ENCODE results near the gene NTF4. TPM values are rescaled to one million over a fixed set of nuclear protein-coding genes. Genes with fewer than 3 reads are reported as not detected.
A peak's percentile ranks its signal among the peaks of the same experiment; 100 is the strongest.
"Not testable (repeated sequence)": the region's sequence is repeated elsewhere in the genome, so short reads cannot be mapped to it uniquely, and the experiment has no call there.

The NTF4 gene
- total RNA-seq, 1 donor from 2014 or later, result not detected

DNA sequence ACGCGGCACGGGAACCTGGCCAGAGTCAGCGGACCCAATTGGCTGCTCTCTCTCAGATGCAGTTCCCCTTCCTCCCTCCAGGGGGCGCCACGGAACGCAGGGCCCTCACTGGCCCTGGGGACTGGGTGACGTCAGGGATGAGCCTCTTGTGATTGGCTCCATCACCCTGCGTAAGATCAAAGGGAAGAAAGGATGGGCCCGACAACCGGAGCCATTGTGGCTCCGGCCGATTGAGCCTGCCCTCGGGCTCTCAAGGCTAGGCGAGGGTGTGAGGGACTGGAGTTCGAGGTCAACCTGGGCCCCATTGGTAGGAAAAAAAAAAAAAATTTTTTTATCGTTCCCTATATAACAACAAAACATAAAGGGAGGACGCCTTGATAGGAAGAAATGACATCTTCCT lies 27.8 kb downstream of the NTF4 start, which contains the start of gene CGB1:
CGB1 (minus strand) TSS at position 81 of the 400 bp plus-strand sequence. CDS start 184 bp downstream, outside the sequence.
- DNase-seq (ENCODE audit: missing footprints); intact Hi-C loops (cut with DNase I); ATAC-seq: not testable (repeated sequence)

DNA sequence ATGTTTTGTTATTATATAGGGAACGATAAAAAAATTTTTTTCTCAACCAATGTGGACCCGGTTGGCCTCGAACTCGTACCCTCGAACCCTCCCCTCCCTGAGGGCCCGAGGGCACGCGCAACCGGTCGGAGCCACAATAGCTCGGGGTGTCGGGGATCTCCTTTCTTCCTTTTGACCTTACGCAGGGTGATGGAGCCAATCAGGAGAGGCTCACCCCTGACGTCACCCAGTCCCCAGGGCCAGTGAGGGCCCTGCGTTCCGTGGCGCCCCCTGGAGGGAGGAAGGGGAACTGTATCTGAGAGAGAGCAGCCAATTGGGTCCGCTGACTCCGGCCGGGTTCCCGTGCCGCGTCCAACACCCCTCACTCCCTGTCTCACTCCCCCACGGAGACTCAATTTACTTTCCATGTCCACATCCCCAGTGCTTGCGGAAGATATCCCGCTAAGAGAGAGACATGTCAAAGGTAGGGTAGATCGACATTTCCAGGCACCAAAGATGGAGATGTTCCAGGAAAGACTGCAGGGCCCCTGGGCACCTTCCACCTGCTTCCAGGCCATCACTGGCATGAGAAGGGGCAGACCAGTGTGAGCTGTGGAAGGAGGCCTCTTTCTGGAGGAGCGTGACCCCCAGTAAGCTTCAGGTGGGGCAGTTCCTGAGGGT lies 32.8 kb downstream of the NTF4 start, which contains the start of gene CGB2:
CGB2 (plus strand) TSS at position 249 of the 660 bp plus-strand sequence; CDS start at position 455, 206 bp downstream.
- ATAC-seq; DNase-seq (ENCODE audit: missing footprints); intact Hi-C loops (cut with DNase I): not testable (repeated sequence)

DNA sequence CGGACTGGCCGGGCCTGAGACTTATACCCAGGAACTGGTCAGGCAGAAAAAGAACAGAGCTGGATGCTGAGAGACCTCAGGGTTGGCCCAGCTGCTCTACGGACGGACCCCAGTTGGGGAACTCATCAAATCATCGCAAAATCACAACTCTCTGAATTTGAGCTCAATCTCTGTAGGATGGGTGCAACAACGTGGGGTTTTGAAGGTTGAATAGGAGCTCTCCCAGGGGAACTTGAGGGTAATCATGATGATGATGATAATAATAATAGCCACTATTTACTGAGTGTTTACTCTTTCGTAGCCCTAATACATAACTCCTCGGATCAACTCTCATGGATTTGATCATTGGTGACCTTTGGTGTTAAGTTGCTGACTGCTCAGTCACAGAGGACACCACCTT lies 34.3 kb downstream of the NTF4 start:
- ATAC-seq; intact Hi-C loops (cut with DNase I); DNase-seq (ENCODE audit: missing footprints): not testable (repeated sequence)

DNA sequence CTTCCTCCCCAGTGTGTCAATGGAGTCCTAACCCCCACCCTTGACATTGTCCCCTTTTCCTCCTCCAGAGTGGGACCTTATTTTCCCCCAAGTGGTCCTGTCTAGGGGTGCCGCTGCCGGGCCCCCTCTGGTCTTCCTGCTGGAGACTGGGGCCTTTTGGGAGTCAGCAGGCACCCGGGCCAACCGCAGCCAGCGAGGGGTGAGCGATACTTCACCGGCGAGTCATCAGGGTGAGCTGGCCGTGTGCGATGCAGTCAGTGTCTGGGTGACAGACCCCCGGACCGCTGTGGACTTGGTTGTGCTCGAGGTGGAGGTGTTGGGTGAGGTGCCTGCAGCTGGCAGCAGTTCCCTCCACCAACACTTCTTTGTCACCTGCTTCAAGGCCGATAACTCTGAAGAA lies 34.9 kb downstream of the NTF4 start:
- intact Hi-C loops (cut with DNase I); DNase-seq (ENCODE audit: missing footprints); ATAC-seq: not testable (repeated sequence)

DNA sequence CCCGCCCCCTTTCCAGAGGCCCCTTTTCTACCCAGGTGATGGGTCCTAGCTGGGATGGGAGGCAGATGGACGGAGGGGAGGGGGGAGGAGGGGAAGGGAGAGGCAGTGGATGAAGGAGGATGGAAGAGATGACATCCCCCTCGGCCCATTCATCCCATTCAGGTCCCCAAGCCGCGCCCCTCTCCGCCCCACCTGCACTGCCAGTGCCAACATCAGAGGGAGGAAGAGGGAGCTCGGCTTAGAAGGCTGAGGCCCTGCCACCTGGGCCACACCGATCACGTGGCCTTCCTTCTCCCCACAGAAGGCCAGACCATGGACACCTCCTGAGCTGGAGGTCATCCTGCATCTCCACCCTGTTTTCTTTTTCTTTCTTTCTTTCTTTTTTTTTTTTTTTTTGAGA lies 35.9 kb downstream of the NTF4 start:
- DNase-seq (ENCODE audit: missing footprints); intact Hi-C loops (cut with DNase I); ATAC-seq: not testable (repeated sequence)

DNA sequence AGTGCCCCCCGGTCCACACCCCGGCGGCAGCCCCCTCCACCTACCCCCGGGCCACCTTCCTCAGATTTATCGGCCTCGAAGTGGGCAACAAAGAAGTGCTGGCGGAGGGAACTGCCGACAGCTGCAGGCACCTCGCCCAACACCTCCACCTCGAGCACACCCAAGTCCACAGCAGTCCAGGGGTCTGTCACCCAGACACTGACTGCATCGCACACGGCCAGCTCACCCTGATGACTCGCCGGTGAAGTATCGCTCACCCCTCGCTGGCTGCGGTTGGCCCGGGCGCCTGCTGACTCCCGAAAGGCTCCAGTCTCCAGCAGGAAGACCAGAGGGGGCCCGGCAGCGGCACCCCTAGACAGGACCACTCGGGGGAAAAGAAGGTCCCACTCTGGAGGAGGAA lies 39.0 kb downstream of the NTF4 start:
- ATAC-seq; intact Hi-C loops (cut with DNase I); DNase-seq (ENCODE audit: missing footprints): not testable (repeated sequence)

DNA sequence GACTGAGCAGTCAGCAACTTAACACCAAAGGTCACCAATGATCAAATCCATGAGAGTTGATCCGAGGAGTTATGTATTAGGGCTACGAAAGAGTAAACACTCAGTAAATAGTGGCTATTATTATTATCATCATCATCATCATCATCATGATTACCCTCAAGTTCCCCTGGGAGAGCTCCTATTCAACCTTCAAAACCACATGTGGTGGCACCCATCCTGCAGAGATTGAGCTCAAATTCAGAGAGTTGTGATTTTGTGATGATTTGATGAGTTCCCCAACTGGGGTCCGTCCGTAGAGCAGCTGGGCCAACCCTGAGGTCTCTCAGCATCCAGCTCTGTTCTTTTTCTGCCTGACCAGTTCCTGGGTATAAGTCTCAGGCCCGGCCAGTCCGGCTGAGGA lies 39.5 kb downstream of the NTF4 start:
- intact Hi-C loops (cut with DNase I); DNase-seq (ENCODE audit: missing footprints); ATAC-seq: not testable (repeated sequence)

DNA sequence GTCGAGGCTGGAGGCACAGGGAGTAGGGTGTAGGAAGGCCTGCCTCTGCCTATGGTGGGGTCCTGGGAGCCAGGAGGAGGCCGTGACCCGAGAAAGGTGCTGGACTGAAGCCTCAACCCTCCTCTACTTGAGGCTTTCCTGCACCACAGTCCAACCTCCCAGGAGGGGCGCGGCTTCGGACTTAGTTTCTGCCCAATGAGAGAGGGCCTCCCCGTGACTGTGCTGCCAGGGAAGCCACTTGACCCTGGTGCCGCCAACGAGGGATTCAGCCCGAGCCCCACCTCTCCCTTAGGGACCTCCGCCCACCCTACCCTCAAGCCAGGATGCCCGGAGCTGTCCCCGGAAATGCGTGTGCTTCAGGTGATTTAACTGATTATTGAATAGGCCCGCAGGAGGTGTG lies 40.4 kb downstream of the NTF4 start, which contains the start of gene CGB3:
CGB3 (minus strand) TSS at position 101 of the 400 bp plus-strand sequence. CDS start 362 bp downstream, outside the sequence.
- ATAC-seq; DNase-seq (ENCODE audit: missing footprints); intact Hi-C loops (cut with DNase I): not testable (repeated sequence)

DNA sequence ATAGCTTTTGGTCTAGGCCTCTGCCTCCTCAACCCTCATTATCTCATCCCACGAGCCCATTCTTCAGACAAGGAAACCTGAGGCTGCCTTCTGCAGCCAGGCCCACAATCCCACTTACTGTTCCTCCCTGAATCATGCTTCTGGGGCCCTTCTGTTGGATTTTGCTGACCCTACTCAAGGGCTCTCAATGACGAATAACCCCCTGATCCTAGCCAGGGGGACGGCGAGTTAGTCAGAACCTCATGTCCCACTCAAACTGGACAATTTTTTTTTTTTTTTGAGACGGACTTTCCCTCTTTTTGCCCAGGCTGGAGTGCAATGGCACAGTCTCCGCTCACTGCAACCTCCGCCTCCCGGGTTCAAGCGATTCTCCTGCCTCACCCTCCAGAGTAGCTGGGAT lies 42.5 kb downstream of the NTF4 start:
- no peak for ATAC-seq
- DNase-seq (ENCODE audit: missing footprints), result no peak
- intact Hi-C loops (cut with DNase I), result no loop called here

DNA sequence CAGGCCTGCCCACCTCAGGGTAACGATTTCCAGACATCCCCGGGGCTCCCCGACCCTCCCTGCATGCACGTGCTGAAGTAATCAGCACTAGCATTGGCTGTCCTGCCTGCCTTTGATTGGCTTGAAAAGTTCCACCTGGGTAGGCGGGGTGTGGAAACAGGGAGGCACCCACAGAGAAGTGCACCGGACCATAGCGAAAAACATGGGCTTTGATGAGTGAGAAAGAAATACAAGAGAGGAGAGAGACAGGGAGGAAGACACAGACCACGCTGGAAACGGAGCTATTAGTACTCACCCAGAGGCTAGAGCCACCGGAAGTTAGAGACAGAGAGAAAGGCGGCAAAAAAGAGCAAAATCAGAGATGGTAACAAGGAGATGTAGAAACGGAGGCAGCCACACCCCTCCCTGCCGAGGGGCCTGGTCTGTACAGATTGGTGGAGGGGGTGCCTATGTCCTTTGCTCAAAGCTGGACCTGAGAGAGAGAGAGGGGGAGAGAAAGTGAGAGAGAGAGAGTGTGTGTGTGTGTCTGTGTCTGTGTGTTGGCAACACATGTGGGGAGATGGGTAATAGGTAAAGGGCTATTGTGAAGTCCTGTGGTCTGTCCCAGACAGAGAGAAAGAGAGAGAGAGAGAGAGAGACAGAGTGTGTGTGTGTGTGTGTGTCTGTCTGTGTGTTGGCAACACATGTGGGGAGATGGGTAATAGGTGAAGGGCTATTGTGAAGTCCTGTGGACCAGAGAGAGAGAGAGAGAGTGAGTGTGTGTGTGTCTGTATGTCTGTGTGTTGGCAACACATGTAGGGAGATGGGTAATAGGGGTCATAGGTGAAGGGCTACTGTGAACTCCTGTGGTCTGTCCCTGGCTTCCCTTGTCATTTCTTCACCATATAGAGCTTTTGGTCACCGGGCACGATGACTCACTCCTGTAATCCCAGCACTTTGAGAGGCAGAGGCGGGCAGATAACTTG lies 43.4 kb downstream of the NTF4 start:
- intact Hi-C loops (cut with DNase I), result no loop called here
- no peak for ATAC-seq
- no peak for DNase-seq (ENCODE audit: missing footprints)

DNA sequence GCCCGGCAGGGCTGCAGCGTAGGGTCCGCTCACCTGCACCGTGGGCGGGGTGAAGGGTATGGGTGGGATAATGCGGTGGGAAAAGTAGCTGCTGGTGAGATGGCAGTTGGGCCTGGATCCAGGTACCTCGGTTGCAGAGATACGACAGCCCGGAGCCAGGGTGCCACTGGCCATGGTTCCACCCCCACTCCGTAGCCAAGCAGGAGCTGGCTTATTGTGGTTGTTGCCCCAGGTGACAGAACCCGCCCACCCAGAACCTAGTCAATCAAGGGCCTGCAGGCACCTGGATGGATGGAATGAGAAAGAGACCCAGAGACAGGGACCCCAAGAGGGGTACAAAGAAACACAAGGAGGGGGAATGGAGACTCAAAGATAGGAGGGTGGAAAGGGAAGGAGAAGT lies 44.3 kb downstream of the NTF4 start:
- DNase-seq (ENCODE audit: missing footprints), result no peak
- ATAC-seq, result no peak
- intact Hi-C loops (cut with DNase I), result no loop called here

DNA sequence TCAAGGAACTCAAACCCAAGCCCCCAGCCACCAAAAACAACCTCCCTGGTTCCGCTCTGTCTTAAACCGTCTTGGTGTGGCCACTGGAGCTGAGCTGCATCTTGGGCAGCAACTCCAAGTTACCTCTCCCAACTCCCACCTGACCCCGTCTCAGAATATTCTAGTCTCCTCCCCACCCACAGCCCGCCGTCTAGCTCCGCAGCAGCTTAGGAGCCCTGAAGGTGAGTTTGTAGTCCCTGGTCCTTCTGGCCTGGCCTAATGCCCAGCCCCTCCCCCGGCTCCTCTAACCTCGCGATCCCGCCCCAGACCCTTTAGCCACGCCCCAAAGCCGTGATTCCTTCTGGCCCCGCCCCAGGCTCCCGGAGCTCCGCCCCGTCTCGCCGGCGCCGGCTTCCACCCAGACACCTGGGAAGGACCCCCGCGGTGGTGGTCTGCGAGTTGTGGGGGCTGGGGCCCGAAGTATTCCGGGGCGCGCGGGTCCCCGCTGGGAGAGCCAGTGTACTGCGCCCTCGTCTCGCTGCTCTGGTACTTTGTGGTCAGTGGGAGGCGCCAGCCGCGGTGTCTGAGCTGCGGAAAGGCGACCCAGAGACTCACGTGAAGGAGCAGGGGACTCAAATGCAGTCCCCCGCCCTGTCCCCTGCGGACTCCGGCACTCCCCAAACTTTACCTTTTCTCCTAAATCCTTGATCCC lies 45.2 kb downstream of the NTF4 start:
- intact Hi-C loops (cut with DNase I), result loop anchor here (5.0 kb wide), 1 partner anchor 68 kb away; the partner anchor contains the start of gene SNRNP70
- DNase-seq (ENCODE audit: missing footprints) (peak; percentile 76), ATAC-seq (peak; percentile 64)

DNA sequence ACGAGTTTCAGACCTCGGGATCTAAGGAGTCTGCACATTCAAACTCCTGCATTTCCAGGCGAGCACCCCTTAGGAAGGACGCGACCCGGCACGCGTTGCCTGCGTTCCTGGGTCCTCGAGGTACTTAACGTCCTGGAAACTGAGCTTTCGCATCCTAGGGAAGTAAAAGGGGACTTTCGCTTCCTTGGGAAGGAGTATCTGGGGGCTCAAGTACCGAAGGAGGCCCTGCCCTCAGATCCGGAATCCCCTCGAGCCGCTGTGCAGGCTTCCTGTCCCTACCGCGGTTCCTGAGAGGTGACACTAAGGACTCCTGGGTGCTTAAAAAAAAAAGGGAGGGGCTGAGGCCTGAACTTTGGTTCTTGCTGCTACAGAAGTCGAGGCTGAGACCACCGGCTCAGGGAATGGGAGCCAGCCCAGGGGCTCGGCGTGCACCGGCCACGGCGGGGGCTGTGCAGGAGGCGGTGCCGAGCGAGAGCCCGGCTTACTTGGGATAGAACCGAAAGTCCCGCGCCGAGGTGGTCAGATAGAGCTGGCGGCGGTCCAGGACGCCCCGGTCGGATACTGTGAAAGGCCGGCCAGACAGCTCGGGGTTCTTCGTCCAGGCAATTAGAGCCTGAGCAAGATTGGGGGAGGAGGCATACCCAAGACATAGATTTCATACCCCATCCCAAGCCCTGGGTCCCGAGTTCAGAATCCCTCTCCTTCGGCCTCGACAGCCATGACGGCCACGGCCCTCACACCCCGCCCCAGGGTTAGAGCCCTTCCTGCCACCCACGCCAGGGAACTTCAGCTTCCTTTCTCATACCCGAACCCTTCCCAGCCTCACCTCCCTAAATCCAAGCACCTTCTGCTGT lies 46.0 kb downstream of the NTF4 start:
- intact Hi-C loops (cut with DNase I), result loop anchor here (5.0 kb wide), 1 partner anchor 69 kb away; the partner anchor contains the start of gene SNRNP70
- not testable (repeated sequence) for ATAC-seq; DNase-seq (ENCODE audit: missing footprints)

DNA sequence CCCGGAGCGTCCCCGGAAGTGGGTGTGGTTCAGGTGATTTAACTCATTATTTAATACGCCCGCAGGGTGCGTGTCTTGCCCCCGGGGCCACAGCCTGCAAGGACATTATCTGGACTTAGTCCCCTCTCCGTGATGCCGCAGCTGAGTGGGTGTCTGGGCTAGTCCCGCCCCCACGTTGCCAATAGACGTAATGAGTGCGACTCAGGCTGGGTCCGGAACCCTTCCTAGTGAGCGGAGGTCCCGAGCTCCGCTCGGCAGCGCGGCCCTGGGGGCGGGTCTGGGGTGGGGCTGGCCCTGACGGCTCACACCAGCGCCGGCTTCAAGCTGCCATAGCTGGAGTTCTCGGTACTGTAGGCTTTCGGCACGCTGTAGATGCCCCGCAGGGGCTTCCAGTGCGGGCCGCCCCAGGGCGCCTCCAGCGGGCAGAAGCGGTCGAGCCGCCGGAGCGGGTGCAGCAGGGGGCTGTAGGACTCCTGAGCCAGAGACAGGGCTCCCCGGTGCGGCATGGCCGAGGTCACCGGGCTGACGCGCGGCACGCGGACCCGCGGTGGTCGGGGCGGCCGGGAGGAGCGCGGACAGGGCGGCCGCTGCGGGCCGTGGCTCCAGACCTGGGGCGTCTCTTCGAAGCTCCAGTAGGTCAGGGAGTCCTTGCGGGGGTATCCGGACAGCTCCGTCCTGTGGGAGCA lies 46.8 kb downstream of the NTF4 start:
- DNase-seq (ENCODE audit: missing footprints) (no peak), ATAC-seq (peak; percentile 57)
- intact Hi-C loops (cut with DNase I), result loop anchor here (5.0 kb wide), 1 partner anchor 69 kb away; the partner anchor contains the start of gene SNRNP70

DNA sequence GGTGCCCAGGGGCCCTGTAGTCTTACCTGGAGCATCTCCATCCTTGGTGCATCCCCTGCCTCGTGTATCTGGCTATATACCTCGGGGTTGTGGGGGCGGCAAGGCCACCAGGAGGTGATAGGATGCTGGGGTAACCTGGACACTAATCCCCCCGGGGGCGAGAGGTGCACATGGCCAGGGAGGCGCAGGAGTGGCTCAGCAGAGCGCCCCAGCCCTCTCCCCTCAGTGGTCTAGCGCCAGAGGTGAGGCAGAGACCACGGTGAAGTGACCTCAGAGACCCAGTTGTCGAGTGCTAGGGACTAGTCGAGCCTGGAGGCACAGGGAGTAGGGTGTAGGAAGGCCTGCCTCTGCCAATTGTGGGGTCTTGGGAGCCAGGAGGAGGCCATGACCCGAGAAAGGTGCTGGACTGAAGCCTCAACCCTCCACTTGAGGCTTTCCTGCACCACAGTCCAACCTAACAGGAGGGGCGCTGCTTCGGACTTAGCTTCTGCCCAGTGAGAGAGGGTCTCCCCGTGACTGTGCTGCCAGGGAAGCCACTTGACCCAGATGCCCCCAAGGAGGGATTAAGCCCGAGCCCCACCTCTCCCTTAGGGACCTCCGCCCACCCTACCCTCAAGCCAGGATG lies 47.5 kb downstream of the NTF4 start, which contains the start of gene LHB:
LHB (minus strand) TSS at position 51 of the 625 bp plus-strand sequence; CDS start at position 41, 10 bp downstream.
- DNase-seq (ENCODE audit: missing footprints), result no peak
- intact Hi-C loops (cut with DNase I), result loop anchor here (5.0 kb wide), 1 partner anchor 70 kb away; the partner anchor contains the start of gene SNRNP70
- ATAC-seq, result no peak
